Sciatic nerve (tissue), 2 donors: ENCODE data around the gene TES. TPM values are rescaled to one million over a fixed set of nuclear protein-coding genes. Genes with fewer than 3 reads are reported as not detected.

ENCODE experiments used
- ATAC-seq: fragments of 200-7000 bp; cut with Tn5 transposase; one replicate; pipeline ENCODE4 v1.9.1; 2020; ENCODE audit warnings: mild to moderate bottlenecking, moderate library complexity
- DNase-seq: peaks from one replicate; pipeline ENCODE4 v3.0.0-alpha.2; 2020; ENCODE audit warnings: low spot score
- intact Hi-C: fragments of 100-400 bp; cut with DNase I; formaldehyde crosslinking; loops from one replicate; pipeline ENCODE4 v1.14.2; 2022
- total RNA-seq: library from RNA; stranded (reverse); fragmentation: NEBNext Ultra II Directional; extraction: Animal tissue kit (Norgen Biotek cat#: 25700); gene quantifications from one replicate; pipeline ENCODE4 v1.2.1, GENCODE V29; 2021
- donor health status: DM: no; HTN: no; CAD: no.
- donor health status: DM: no; HTN: no; CAD: no.

The TES gene
- total RNA-seq, 1 donor from 2014 or later = 32.3 TPM

DNA sequence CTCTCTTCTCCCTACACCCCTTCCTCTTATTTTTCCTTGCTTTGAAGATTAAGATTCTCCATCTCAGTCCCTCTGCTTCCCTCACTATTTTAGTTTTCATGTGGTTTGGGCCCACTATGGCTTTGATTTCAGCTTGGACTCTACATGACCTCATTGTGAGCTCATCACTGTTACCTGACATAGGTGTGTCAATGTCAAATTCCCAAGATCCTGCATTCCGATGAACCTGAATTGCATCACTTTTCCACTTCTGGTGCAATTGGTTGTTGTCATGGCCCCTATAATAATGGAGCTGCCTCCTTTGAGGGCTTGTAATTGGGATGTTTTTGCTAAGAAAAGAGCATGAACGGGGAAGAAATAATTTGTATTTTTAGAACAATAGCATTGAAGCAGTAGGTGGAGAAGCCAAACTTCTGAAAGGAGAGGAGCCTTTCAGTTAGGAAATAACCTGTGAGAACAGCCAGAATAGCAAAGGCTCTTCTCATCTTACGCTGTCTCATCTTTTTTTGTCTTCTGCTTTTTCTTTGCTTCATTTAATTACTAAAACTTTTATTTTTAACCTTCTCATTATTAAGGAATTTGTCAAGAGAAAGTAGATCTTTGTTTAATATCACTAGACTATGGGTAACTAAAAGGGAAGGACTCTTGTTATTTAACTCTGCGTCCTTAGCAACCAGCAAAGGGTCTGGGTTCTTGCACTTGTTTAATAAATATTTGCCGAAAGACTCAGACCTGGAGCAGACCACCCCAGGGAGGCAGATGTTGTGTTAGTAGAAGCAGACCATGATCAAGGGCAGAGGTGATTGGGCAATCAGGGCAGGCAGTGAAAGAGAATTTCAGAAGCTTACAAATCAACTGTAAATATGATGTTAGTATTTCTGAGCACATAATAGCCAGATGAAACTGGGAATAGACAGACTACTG, 95.4 kb downstream of the TES start:
- ATAC-seq (peak; percentile 75), DNase-seq (no peak)
- intact Hi-C loops = no loop called here

DNA sequence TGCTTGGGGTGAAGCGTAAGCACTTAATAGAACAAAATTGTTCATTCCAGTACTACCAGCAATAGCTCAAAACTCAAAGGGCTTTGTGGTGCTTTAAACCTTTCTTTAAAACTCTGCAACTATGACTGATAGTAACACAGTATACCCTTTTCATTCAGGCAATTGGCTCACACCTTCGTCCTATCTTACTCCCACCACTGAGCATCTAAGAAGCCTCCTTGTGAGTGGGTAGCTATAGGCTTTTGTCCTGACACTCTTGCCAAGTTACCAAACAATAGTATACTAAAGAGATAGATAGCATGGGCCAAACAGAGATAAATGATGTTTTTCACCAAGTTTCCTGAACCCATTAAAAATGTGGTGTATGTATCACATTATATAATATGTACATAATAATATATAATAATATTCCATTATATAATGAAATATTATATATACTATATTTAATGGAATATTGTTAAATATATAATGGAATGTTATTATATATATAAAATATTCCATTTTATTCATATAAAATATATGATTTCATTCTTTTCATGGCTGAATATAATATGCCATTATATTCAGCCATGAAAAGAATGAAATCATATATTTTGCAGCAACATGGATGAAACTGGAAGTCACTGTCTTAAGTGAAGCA, 96.2 kb downstream of the TES start:
- no peak for DNase-seq
- ATAC-seq = no peak
- intact Hi-C loops = no loop called here

DNA sequence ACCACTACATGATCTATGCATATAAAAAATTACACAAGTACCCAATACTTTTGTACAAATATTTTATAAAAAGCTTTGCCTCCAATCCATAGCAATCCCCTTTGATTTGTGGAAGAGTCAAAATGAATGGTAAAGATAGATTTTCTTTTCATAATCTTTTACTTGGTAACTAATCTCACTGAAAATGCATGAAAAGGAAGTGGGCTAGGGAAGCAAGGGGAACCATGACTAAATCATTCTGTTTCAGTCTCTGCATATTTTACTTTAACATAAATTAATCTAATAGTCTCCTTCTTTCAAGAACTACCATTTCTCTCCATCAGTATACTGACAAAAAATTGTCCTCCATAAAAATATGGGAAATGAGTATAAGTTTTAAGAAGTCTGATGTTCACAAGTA, 96.9 kb downstream of the TES start:
- no peak for DNase-seq
- intact Hi-C loops = no loop called here
- ATAC-seq = no peak

Other genes starting within 250 kb of the TES start
- gene TFEC, start 179.8 kb upstream of the TES start, total RNA-seq = 10.3 TPM